ENCODE results near the gene TERT.

The TERT gene

DNA sequence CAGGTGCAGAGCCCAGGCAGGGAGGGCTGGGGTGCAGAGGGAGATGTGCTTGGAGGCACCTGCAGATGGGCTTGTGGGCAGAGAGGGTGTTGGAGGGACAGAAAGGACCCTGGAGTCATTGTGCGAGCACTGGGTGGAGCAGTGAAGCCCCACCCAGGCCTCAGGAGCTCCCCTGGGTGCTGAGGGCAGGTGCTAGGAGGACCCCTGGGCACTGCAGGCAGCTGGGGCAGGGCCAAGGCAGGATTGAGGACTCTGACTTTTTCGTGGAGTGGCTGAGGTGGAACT is 80.0 kb downstream of the TERT start:
- TF ChIP-seq, protein P1, sequence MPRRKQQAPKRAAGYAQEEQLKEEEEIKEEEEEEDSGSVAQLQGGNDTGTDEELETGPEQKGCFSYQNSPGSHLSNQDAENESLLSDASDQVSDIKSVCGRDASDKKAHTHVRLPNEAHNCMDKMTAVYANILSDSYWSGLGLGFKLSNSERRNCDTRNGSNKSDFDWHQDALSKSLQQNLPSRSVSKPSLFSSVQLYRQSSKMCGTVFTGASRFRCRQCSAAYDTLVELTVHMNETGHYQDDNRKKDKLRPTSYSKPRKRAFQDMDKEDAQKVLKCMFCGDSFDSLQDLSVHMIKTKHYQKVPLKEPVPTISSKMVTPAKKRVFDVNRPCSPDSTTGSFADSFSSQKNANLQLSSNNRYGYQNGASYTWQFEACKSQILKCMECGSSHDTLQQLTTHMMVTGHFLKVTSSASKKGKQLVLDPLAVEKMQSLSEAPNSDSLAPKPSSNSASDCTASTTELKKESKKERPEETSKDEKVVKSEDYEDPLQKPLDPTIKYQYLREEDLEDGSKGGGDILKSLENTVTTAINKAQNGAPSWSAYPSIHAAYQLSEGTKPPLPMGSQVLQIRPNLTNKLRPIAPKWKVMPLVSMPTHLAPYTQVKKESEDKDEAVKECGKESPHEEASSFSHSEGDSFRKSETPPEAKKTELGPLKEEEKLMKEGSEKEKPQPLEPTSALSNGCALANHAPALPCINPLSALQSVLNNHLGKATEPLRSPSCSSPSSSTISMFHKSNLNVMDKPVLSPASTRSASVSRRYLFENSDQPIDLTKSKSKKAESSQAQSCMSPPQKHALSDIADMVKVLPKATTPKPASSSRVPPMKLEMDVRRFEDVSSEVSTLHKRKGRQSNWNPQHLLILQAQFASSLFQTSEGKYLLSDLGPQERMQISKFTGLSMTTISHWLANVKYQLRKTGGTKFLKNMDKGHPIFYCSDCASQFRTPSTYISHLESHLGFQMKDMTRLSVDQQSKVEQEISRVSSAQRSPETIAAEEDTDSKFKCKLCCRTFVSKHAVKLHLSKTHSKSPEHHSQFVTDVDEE (CRISPR knock-in tag; IDR thresholded peaks at IDR 0.05): no peak
- TF ChIP-seq RARB (CRISPR knock-in tag; IDR thresholded peaks at IDR 0.05): no peak
- TF ChIP-seq, protein P2, sequence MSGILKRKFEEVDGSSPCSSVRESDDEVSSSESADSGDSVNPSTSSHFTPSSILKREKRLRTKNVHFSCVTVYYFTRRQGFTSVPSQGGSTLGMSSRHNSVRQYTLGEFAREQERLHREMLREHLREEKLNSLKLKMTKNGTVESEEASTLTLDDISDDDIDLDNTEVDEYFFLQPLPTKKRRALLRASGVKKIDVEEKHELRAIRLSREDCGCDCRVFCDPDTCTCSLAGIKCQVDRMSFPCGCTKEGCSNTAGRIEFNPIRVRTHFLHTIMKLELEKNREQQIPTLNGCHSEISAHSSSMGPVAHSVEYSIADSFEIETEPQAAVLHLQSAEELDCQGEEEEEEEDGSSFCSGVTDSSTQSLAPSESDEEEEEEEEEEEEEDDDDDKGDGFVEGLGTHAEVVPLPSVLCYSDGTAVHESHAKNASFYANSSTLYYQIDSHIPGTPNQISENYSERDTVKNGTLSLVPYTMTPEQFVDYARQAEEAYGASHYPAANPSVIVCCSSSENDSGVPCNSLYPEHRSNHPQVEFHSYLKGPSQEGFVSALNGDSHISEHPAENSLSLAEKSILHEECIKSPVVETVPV (CRISPR knock-in tag; IDR thresholded peaks at IDR 0.05): no peak
- TF ChIP-seq OSR1 (CRISPR knock-in tag; IDR thresholded peaks at IDR 0.05): no peak
- TF ChIP-seq, protein P3, sequence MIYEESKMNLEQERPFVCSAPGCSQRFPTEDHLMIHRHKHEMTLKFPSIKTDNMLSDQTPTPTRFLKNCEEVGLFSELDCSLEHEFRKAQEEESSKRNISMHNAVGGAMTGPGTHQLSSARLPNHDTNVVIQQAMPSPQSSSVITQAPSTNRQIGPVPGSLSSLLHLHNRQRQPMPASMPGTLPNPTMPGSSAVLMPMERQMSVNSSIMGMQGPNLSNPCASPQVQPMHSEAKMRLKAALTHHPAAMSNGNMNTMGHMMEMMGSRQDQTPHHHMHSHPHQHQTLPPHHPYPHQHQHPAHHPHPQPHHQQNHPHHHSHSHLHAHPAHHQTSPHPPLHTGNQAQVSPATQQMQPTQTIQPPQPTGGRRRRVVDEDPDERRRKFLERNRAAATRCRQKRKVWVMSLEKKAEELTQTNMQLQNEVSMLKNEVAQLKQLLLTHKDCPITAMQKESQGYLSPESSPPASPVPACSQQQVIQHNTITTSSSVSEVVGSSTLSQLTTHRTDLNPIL (CRISPR knock-in tag; IDR thresholded peaks at IDR 0.05; ENCODE audit: low read depth): no peak
- no peak for TF ChIP-seq TOX (CRISPR knock-in tag; IDR thresholded peaks at IDR 0.05; ENCODE audit: borderline replicate concordance)
- no peak for TF ChIP-seq PPARA (CRISPR knock-in tag; IDR thresholded peaks at IDR 0.05; ENCODE audit: borderline replicate concordance)
- ATAC-seq: no peak

DNA sequence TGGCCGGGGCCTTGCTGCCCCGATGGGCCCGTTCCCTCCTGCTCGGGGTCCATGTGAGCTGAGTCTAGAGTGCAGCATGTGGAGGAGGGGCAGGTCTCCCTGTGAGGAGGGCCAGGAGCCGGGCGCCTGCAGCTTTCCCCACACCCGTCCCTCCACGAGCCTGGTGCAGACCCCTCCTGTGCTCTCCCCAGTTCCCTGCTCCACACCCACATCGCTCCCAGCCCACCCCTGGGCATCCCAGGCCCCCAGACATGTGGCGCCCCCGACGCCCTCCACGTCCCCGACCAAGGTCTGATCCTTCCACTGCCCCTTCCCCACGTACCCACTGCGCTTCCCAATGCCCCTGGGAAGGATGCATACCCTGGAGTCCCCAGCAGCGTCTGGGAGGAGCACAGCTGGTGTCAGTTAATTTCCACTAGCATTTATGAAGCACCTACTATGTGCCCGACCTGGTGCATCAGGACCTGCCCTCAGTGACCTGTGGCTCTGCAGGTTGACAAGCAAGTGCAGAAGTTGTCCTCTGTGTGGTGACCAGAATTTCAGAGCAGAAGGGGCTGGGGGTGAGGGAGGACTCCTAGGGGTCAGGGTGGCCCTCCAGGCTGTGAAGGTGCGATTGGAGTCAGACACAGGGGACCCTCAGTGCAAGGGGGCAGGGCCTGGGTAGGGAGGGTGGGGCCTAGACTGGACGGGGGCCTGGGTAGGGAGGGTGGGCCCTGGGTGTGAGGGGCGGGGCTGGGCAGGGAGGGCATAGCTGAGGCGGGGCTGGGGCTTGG is 80.5 kb downstream of the TERT start:
- no peak for TF ChIP-seq TOX (CRISPR knock-in tag; IDR thresholded peaks at IDR 0.05; ENCODE audit: borderline replicate concordance)
- no peak for TF ChIP-seq PPARA (CRISPR knock-in tag; IDR thresholded peaks at IDR 0.05; ENCODE audit: borderline replicate concordance)
- TF ChIP-seq, protein P2 (CRISPR knock-in tag; IDR thresholded peaks at IDR 0.05): no peak
- TF ChIP-seq, protein P1 (CRISPR knock-in tag; IDR thresholded peaks at IDR 0.05): no peak
- TF ChIP-seq BACH2 (CRISPR knock-in tag; IDR thresholded peaks at IDR 0.05; ENCODE audit: borderline replicate concordance): no peak
- TF ChIP-seq ISL1 (CRISPR knock-in tag; IDR thresholded peaks at IDR 0.05): no peak
- no peak for TF ChIP-seq ZNF565 (CRISPR knock-in tag; conservative IDR thresholded peaks at IDR 0.05; ENCODE audit: low read depth)
- no peak for TF ChIP-seq CSDC2 (CRISPR knock-in tag; IDR thresholded peaks at IDR 0.05)
- TF ChIP-seq, protein P4, sequence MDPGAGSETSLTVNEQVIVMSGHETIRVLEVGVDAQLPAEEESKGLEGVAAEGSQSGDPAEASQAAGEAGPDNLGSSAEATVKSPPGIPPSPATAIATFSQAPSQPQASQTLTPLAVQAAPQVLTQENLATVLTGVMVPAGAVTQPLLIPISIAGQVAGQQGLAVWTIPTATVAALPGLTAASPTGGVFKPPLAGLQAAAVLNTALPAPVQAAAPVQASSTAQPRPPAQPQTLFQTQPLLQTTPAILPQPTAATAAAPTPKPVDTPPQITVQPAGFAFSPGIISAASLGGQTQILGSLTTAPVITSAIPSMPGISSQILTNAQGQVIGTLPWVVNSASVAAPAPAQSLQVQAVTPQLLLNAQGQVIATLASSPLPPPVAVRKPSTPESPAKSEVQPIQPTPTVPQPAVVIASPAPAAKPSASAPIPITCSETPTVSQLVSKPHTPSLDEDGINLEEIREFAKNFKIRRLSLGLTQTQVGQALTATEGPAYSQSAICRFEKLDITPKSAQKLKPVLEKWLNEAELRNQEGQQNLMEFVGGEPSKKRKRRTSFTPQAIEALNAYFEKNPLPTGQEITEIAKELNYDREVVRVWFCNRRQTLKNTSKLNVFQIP (CRISPR knock-in tag; IDR thresholded peaks at IDR 0.05; ENCODE audit: borderline replicate concordance, low read depth): no peak
- TF ChIP-seq TCF4 (CRISPR knock-in tag; IDR thresholded peaks at IDR 0.05; ENCODE audit: borderline replicate concordance): no peak
- no peak for ATAC-seq

DNA sequence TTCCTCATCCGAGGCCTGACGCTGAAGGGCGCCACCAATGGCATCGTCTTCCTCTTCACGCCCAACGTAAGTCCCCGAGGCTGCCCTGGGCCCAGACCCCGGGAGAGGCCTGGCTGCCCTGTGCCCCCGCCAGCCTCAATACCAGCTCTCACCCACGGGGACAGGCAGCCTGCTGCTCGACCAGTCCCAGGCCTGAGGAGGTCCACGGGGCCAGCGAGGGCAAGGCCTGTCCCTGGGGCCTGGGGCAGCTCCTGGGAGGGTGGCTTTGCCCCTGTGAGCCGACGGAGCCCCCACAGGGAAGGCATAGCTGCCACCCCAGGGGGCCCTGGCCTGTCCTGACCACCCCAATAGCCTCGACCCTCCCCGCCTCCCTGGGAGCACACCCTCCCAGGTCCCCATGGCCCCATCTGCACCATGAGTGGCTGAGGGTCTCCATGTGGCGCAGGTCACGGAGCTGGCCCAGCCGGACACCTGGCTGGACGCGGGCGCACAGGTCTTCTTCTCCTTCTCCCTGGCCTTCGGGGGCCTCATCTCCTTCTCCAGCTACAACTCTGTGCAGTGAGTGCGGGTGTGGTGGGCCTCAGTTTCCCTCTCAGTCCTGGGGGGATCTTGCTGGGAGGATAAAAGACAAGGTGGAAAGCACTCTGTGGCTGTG is 81.2 kb downstream of the TERT start:
- no peak for ATAC-seq
- TF ChIP-seq ISL1 (CRISPR knock-in tag; IDR thresholded peaks at IDR 0.05): no peak
- no peak for TF ChIP-seq ARNTL (CRISPR knock-in tag; IDR thresholded peaks at IDR 0.05; ENCODE audit: borderline replicate concordance, low read depth)
- TF ChIP-seq ESRRG (CRISPR knock-in tag; IDR thresholded peaks at IDR 0.05): no peak
- TF ChIP-seq, protein P1 (CRISPR knock-in tag; IDR thresholded peaks at IDR 0.05): no peak
- no peak for TF ChIP-seq ZFP3 (CRISPR knock-in tag; IDR thresholded peaks at IDR 0.05)
- no peak for TF ChIP-seq ZNF70 (CRISPR knock-in tag; IDR thresholded peaks at IDR 0.05)
- TF ChIP-seq GLIS3 (CRISPR knock-in tag; IDR thresholded peaks at IDR 0.05): no peak
- TF ChIP-seq, protein P4 (CRISPR knock-in tag; IDR thresholded peaks at IDR 0.05; ENCODE audit: borderline replicate concordance, low read depth): no peak
- TF ChIP-seq ZNF565 (CRISPR knock-in tag; conservative IDR thresholded peaks at IDR 0.05; ENCODE audit: low read depth): no peak

Measured in SK-N-SH treated with all-trans-retinoic acid at 6 μM for 48 hours (cell line).